HG03354 (cell line): ENCODE measurements around the gene ZNF205.

Experiments used
- ATAC-seq: cut with Tn5 transposase; IDR thresholded peaks from one replicate; pipeline ENCODE4 v1.9.1; 2021; ENCODE audit warnings: mild to moderate bottlenecking; ENCODE audit not compliant: unreplicated experiment, poor library complexity, severe bottlenecking

Gene ZNF205

GRCh38 chr16:3084491-3084890 lies 27.9 kb upstream of the ZNF205 start:
- ATAC-seq = no peak

GRCh38 chr16:3084969-3085670 lies 27.3 kb upstream of the ZNF205 start:
- ATAC-seq = no peak

- no peak for ATAC-seq
Measured at GRCh38 chr16:3085868-3086595, 26.4 kb upstream of the ZNF205 start.

GRCh38 chr16:3086596-3087242 lies 25.7 kb upstream of the ZNF205 start:
- no peak for ATAC-seq

GRCh38 chr16:3087243-3088235 lies 24.8 kb upstream of the ZNF205 start:
- ATAC-seq = no peak

GRCh38 chr16:3088450-3088849 lies 23.9 kb upstream of the ZNF205 start:
- no peak for ATAC-seq

GRCh38 chr16:3088925-3089716 lies 23.3 kb upstream of the ZNF205 start:
- no peak for ATAC-seq

- ATAC-seq = no peak
Measured at GRCh38 chr16:3089717-3090592, 22.4 kb upstream of the ZNF205 start.

GRCh38 chr16:3091551-3091950 lies 20.8 kb upstream of the ZNF205 start:
- no peak for ATAC-seq

GRCh38 chr16:3092501-3092941 lies 19.9 kb upstream of the ZNF205 start:
- ATAC-seq = no peak

GRCh38 chr16:3094289-3095027 lies 17.9 kb upstream of the ZNF205 start:
- ATAC-seq = no peak

GRCh38 chr16:3095869-3096268 lies 16.5 kb upstream of the ZNF205 start:
- ATAC-seq = no peak

GRCh38 chr16:3096362-3096761 lies 16.0 kb upstream of the ZNF205 start:
- no peak for ATAC-seq

- no peak for ATAC-seq
Measured at GRCh38 chr16:3097266-3097665, 15.1 kb upstream of the ZNF205 start.

- no peak for ATAC-seq
Measured at GRCh38 chr16:3098459-3099394, 13.7 kb upstream of the ZNF205 start, which contains the start of gene ZSCAN10. Gene ZSCAN10, minus strand, starts transcription at chr16:3099294. Its CDS starts 6,357 bp downstream, at chr16:3092937.

GRCh38 chr16:3099395-3099731 lies 13.0 kb upstream of the ZNF205 start:
- ATAC-seq = no peak
